GM13976 (cell line): ENCODE data around the gene CDC42EP5.

Source experiments
- DNase-seq: peaks from one replicate; pipeline ENCODE4 v3.0.0; 2012; ENCODE audit warnings: low spot score
- in situ Hi-C: fragments of 300-500 bp; cut with MboI; formaldehyde crosslinking; loops from one replicate; pipeline ENCODE4 v1.12.0; 2022; ENCODE audit warnings: low sequenced_read_pairs, mixed read lengths, inconsistent platforms; ENCODE audit not compliant: unreplicated experiment
- TF ChIP-seq, protein P1 (sequence below): IDR thresholded peaks from 2 replicates; pipeline ENCODE4 v1.5.1; 2012; ENCODE audit warnings: borderline replicate concordance, mild to moderate bottlenecking; ENCODE audit not compliant: insufficient read depth; ENCODE audit errors: extremely low read depth, missing control alignments, control extremely low read depth

Gene CDC42EP5

DNA sequence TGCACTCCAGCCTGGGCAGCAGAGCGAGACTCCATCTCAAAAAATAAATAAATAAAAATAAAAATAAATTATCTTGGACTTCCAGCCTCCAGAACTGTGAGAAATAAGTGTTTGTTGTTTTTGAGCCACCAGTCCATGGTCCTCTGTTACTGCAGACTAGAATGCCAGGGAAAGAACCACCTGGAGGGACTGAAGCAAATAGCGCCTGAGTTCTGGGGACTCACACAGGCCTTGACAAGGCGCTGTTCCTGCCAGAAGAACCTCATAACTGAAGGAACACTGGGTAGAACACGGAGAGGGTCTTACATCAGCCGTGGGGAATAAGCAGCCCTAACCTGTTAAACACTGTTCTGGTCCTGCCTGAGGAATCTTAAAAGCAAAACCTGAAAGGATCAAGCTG lies 32.5 kb downstream of the CDC42EP5 start:
- in situ Hi-C loops, result no loop called here
- TF ChIP-seq, protein P1, sequence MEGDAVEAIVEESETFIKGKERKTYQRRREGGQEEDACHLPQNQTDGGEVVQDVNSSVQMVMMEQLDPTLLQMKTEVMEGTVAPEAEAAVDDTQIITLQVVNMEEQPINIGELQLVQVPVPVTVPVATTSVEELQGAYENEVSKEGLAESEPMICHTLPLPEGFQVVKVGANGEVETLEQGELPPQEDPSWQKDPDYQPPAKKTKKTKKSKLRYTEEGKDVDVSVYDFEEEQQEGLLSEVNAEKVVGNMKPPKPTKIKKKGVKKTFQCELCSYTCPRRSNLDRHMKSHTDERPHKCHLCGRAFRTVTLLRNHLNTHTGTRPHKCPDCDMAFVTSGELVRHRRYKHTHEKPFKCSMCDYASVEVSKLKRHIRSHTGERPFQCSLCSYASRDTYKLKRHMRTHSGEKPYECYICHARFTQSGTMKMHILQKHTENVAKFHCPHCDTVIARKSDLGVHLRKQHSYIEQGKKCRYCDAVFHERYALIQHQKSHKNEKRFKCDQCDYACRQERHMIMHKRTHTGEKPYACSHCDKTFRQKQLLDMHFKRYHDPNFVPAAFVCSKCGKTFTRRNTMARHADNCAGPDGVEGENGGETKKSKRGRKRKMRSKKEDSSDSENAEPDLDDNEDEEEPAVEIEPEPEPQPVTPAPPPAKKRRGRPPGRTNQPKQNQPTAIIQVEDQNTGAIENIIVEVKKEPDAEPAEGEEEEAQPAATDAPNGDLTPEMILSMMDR, result no peak

DNA sequence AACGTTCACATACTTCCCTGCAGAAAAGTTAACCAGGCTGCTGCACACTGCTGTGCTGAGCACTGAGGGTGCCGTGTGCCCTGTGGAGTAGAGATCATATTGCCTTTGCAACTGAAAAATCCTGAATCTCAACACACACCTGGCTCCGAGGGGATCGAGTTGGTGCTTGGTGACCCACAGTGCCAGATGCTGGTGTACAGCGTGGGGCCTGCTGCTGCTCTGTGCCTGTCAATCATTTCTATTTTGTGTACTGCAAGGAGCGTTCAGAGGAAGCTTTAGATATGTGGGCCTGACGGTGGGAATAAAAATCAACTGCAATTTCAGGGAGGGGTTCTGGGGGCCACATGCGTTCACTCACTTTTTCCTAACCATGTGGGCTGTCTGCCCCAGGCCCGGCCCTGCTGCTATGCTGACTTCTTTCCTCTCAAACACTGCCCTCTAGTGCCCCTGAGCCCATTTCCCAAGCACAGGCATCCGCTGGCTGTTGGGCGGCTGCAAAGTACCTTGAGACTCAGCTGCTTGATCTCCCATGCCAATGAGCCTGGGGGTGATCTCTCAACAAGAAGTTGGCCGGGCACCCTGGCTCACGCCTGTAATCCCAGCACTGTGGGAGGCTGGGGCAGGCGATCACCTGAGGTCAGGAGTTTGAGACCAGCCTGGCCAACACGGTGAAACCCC lies 33.8 kb downstream of the CDC42EP5 start:
- in situ Hi-C loops, result no loop called here

More for the DNA sequence above, 32.5 kb downstream of the CDC42EP5 start:
- no peak for DNase-seq

DNA sequence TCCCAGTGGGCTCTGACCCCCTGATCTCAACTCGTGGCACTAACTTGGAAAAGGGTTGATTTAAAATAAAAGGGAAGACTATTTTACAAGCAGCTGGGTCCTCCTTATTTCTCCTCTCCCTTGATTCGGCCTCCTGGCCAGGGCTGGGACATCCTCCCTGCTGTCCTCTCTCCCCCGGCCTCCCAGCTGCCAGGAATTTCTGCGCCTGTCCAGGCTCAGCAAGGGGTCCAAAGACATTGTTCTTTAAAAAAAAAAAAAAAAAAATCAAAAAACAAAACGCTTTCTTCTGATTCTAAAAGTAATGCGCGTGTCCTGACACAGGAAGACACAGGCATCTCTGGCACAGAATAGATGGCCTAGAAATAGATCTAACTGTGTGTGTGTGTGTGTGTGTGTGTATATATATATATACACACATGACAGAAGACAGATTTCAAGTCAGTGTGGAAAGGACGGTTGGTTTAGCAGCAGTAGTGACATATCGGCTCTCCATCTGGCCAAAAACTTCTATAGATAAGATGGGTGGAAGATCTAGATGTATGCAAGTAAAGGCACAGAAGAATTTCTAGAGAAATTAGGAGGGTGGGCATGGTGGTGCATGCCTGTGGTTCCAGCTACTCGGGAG lies 36.4 kb downstream of the CDC42EP5 start:
- TF ChIP-seq, protein P1, result no peak
- in situ Hi-C loops, result no loop called here
- no peak for DNase-seq

More for the DNA sequence above, 33.8 kb downstream of the CDC42EP5 start:
- TF ChIP-seq, protein P1, result no peak
- DNase-seq, result no peak

DNA sequence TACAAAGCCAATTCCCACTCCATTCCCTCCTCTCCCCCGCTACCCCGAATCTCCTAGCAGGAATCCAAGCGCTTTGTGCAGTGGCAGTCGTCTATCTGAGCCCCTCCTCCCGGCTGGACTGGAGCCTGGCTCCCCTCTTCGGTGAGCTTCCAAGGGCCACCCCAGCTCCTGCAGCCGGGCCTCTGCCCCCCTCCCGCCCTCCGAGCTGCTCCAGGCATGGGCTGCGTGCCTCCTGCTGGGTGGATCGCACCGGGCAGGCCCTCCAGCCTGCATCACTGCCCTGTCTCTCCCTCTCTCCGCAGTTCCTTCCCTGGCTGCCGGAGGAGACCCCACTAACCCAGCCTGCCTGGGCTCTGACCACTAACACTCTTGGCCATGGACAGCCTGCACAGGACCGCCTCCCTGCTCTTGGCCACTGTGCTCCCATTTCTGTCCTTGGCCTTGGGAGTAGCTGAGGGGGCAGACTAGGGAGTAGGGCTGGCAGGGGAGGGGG lies 37.0 kb downstream of the CDC42EP5 start:
- in situ Hi-C loops, result no loop called here
- TF ChIP-seq, protein P1, result no peak
- no peak for DNase-seq

DNA sequence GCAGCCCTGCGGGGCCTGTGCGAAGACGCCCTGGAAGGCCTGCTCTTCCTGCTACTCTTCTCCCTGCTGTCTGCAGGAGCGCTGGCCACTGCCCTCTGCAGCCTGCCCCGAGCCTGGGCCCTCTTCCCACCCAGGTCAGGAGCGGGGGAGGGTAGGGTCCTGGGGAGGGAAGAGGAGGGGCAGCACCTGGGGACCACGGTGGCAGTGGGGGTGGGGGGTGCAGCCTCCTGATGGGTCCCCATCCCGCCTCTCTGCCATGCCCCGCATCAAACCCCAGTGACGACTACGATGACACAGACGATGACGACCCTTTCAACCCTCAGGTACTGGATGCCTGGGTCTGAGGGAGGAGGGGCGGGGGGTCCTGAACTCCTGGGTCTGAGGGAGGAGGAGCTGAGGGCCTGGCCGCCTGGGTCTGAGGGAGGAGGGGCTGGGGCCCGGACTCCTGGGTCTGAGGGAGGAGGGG lies 37.5 kb downstream of the CDC42EP5 start:
- no peak for DNase-seq
- TF ChIP-seq, protein P1, result no peak
- in situ Hi-C loops, result no loop called here

GRCh38 chr19:54434873-54435214 lies 38.3 kb downstream of the CDC42EP5 start:
- in situ Hi-C loops, result no loop called here
- TF ChIP-seq, protein P1, result no peak
- no peak for DNase-seq
